SK-N-SH (cell line): Measurements from ENCODE around the gene COG2. TPM values are rescaled to one million over a fixed set of nuclear protein-coding genes. Genes with fewer than 3 reads are reported as not detected.

Experiments
- CTCF ChIA-PET: fragments of 300-600, 350-600 bp; formaldehyde crosslinking; extraction: SDS; loops from one replicate; lab custom pipeline; 2021; lab: Yijun Ruan, JAX
- POLR2A ChIA-PET: fragments of 350-600 bp; sonication (Branson Sonifier 250); formaldehyde crosslinking; extraction: SDS; loops from one replicate; lab custom pipeline; 2020; ENCODE audit warnings: antibody characterized with exemption, inconsistent platforms; lab: Yijun Ruan, JAX
- DNase-seq: peaks from one replicate; pipeline ENCODE4 v3.0.0; 2012
- H2AFZ ChIP-seq: fragments of 200-600 bp; sonication (generic); 2 replicates; pipeline ENCODE4 v1.8.1; 2016; ENCODE audit warnings: antibody characterized with exemption, mild to moderate bottlenecking, low read depth
- H3F3A ChIP-seq: fragments of 200-600 bp; sonication (generic); replicated peaks from 2 replicates; pipeline ENCODE3; 2016; ENCODE audit warnings: antibody characterized with exemption, mild to moderate bottlenecking; ENCODE audit not compliant: insufficient read depth
- H3K27ac ChIP-seq, 2 experiments: fragments of 200-500 bp in 1 of 2; fragments of 200-600 bp in 1 of 2; sonication (Bioruptor generic) in 1 of 2; sonication (generic), shearing (Covaris generic) in 1 of 2; 2 replicates each; pipeline versions ENCODE4 v1.5.1 to v1.6.1; 2014 to 2016; ENCODE audit warnings: low read depth in 2 of 2, inconsistent platforms in 1 of 2, low read length in 1 of 2, mild to moderate bottlenecking in 1 of 2, mixed read lengths in 1 of 2
- H3K27me3 ChIP-seq: fragments of 200-600 bp; sonication (generic), shearing (Covaris generic); 2 replicates; pipeline ENCODE4 v1.6.1; 2016; ENCODE audit warnings: mixed run types; ENCODE audit not compliant: insufficient read depth
- H3K36me3 ChIP-seq, 2 experiments: fragments of 200-500 bp in 1 of 2; fragments of 200-600 bp in 1 of 2; sonication (Bioruptor generic) in 1 of 2; sonication (generic) in 1 of 2; replicated peaks in 1 of 2; 2 replicates each; pipeline versions ENCODE3 to v1.5.1; 2014 to 2016; ENCODE audit warnings: low read length in 1 of 2, mild to moderate bottlenecking in 1 of 2; ENCODE audit not compliant: insufficient read depth in 2 of 2, control insufficient read depth in 1 of 2
- H3K4me1 ChIP-seq, 2 experiments: fragments of 200-500 bp in 1 of 2; fragments of 200-600 bp in 1 of 2; sonication (Bioruptor generic) in 1 of 2; sonication (generic), shearing (Covaris generic) in 1 of 2; 2 replicates each; pipeline versions ENCODE4 v1.5.1 to v1.6.1; 2014 to 2016; ENCODE audit warnings: low read depth in 1 of 2, low read length in 1 of 2, mixed run types in 1 of 2; ENCODE audit not compliant: insufficient read depth in 2 of 2, control insufficient read depth in 1 of 2
- H3K4me2 ChIP-seq: fragments of 200-600 bp; sonication (generic), shearing (Covaris generic); 2 replicates; pipeline ENCODE4 v1.6.1; 2017; ENCODE audit warnings: mixed run types
- H3K4me3 ChIP-seq, 2 experiments: fragments of 200-500 bp in 1 of 2; fragments of 200-600 bp in 1 of 2; sonication (Bioruptor generic) in 1 of 2; sonication (generic), shearing (Covaris generic) in 1 of 2; 2 replicates each; pipeline versions ENCODE4 v1.5.1 to v1.8.1; 2014 to 2016; ENCODE audit warnings: low read depth in 2 of 2, inconsistent platforms in 1 of 2, low read length in 1 of 2, mild to moderate bottlenecking in 1 of 2, mixed read lengths in 1 of 2, moderate library complexity in 1 of 2
- H3K79me2 ChIP-seq: fragments of 200-600 bp; sonication (generic); 2 replicates; pipeline ENCODE4 v1.8.1; 2017; ENCODE audit warnings: mild to moderate bottlenecking; ENCODE audit not compliant: insufficient read depth
- H3K9ac ChIP-seq: fragments of 200-600 bp; sonication (generic); 2 replicates; pipeline ENCODE4 v1.6.1; 2017; ENCODE audit warnings: mixed run types
- H3K9me2 ChIP-seq: fragments of 200-600 bp; sonication (generic); 2 replicates; pipeline ENCODE4 v1.6.1; 2017; ENCODE audit warnings: mixed run types
- H3K9me3 ChIP-seq: fragments of 200-600 bp; sonication (generic); 2 replicates; pipeline ENCODE4 v1.6.1; 2017; ENCODE audit warnings: mixed run types, mild to moderate bottlenecking, moderate library complexity
- H4K20me1 ChIP-seq: fragments of 200-600 bp; sonication (generic); 2 replicates; pipeline ENCODE4 v1.6.1; 2017; ENCODE audit warnings: mild to moderate bottlenecking, mixed run types; ENCODE audit not compliant: insufficient read depth
- CHD2 ChIP-seq: fragments of 150-350 bp; IDR thresholded peaks from 2 replicates; pipeline ENCODE4 v1.6.1; 2018; ENCODE audit warnings: low read length; ENCODE audit not compliant: partially characterized antibody
- CTCF ChIP-seq: fragments of 200-600 bp; sonication (generic); IDR thresholded peaks from 2 replicates; pipeline ENCODE4 v1.6.1; 2017; ENCODE audit warnings: antibody characterized with exemption, mild to moderate bottlenecking, moderate library complexity
- ELF1 ChIP-seq: IDR thresholded peaks from 2 replicates; pipeline ENCODE4 v1.4.0; 2012
- EP300 ChIP-seq, 2 experiments: IDR thresholded peaks; 2 replicates each; pipeline versions ENCODE4 v1.4.0 to v1.6.1; 2012; ENCODE audit warnings: borderline replicate concordance in 1 of 2, low read depth in 1 of 2, low read length in 1 of 2
- FOXJ3 ChIP-seq: sonication (generic); formaldehyde crosslinking; IDR thresholded peaks from 2 replicates; pipeline ENCODE4 v1.5.1; 2020; ENCODE audit warnings: mild to moderate bottlenecking, missing genetic modification reagents
- FOXM1 ChIP-seq: IDR thresholded peaks from 2 replicates; pipeline ENCODE4 v1.4.0; 2012; ENCODE audit warnings: low read depth, mild to moderate bottlenecking
- GATA2 ChIP-seq: sonication (generic); formaldehyde crosslinking; IDR thresholded peaks from 2 replicates; pipeline ENCODE4 v1.5.0; 2020; ENCODE audit warnings: mild to moderate bottlenecking, missing genetic modification reagents
- JUND ChIP-seq: IDR thresholded peaks from 2 replicates; pipeline ENCODE4 v1.4.0; 2012
- MAX ChIP-seq: IDR thresholded peaks from 2 replicates; pipeline ENCODE4 v1.4.0; 2012; ENCODE audit warnings: low read depth
- NRF1 ChIP-seq: IDR thresholded peaks from 2 replicates; pipeline ENCODE4 v1.6.1; 2012; ENCODE audit warnings: low read depth, mild to moderate bottlenecking, low read length
- TEAD4 ChIP-seq: IDR thresholded peaks from 2 replicates; pipeline ENCODE4 v1.4.0; 2012; ENCODE audit warnings: mild to moderate bottlenecking, borderline replicate concordance; ENCODE audit not compliant: insufficient read depth
- WGBS: methylation state at CpG from one replicate; pipeline ENCODE4 v1.1.6; 2017; ENCODE audit warnings: low lambda C conversion rate; 5-methylcytosine and 5-hydroxymethylcytosine counted together
- polyA plus RNA-seq, 3 experiments: library from polyadenylated mRNA; depleted of rRNA; stranded (reverse); fragments of >200 nt; gene quantifications; 2 replicates each; pipeline ENCODE4 v1.2.3, GENCODE V29; 2012
- TF ChIP-seq, protein P1 (sequence below): IDR thresholded peaks from 2 replicates; pipeline ENCODE4; 2012
- TF ChIP-seq, protein P2 (sequence below): IDR thresholded peaks from 2 replicates; pipeline ENCODE4 v1.4.0; 2012; ENCODE audit warnings: low read depth, borderline replicate concordance

The COG2 gene
- polyA plus RNA-seq, 1 of the 3 experiments (the other 2 are of a cell fraction), result 11.0 TPM

DNA sequence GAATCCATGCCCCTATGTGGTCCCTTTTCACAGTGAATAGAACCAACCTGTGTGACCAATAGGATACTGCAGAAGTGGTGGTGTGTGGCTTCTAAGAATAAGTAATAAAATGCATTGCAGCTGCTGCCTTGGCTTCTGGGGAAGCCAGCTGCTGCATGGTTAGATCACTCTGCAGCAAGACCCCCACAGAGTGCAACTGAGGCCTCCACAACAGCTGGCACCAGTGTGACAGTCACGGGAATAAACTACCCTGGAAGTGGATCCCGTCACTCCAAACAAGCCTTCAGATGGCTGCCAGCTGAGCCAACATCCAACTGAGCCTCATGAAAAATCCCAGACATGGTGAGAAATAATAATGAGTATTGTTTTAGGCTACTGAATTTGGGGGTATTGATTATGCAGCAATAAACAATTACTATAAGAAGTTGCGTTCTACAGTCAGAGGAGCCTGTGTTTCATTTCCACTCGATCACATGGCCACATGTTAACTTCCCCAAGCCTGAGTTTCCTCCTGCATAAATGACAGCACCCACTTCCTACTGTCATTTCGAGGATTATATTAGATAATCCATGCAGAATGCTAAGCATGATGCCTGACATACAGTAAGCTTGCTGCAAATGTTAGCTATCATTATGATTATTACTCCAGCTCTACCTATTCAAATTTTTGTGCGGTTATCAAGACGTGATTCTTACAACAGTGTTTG lies 20.8 kb upstream of the COG2 start:
- Histone ChIP-seq H3K36me3 (no peaks in the 10 kb centered on the region), H2AFZ (no peak overlapping the region), H3K4me3 (no peak overlapping the region), H4K20me1 (no peaks in the 10 kb centered on the region), H3K9me3 (no peaks in the 10 kb centered on the region), H3K4me2 (no peak overlapping the region), H3K4me1 (no peaks in the 10 kb centered on the region), H3K27ac (no peak overlapping the region), H3K27me3 (no peaks in the 10 kb centered on the region), H3F3A (no peaks in the 10 kb centered on the region), H3K79me2 (no peaks in the 10 kb centered on the region), H3K9ac (no peak overlapping the region), H3K9me2 (no peaks in the 10 kb centered on the region)
- WGBS, result 33% methylated on average over 7 of the region's 7 CpGs
- DNase-seq, result no peak
- TF ChIP-seq JUND (no peak), FOXJ3 (no peak), ELF1 (no peak), TEAD4 (no peak), NRF1 (no peak), FOXM1 (no peak), CTCF (no peak), EP300 (IDR thresholded peaks at IDR 0.05; ENCODE audit: borderline replicate concordance in 1 of 2, low read depth in 1 of 2, low read length in 1 of 2) (no peak), GATA2 (CRISPR knock-in tag) (no peak), MAX (no peak), CHD2 (no peak)
- TF ChIP-seq, protein P1, sequence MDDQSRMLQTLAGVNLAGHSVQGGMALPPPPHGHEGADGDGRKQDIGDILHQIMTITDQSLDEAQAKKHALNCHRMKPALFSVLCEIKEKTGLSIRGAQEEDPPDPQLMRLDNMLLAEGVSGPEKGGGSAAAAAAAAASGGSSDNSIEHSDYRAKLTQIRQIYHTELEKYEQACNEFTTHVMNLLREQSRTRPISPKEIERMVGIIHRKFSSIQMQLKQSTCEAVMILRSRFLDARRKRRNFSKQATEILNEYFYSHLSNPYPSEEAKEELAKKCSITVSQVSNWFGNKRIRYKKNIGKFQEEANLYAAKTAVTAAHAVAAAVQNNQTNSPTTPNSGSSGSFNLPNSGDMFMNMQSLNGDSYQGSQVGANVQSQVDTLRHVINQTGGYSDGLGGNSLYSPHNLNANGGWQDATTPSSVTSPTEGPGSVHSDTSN, result no peak
- ChIA-PET POLR2A (no interaction called here), CTCF (interaction anchor here (1.2 kb wide), 1 partner anchor 20 kb away, joined by 3 read pairs; the partner anchor contains the start of gene COG2)

GRCh38 chr1:230622151-230622550 lies 20.1 kb upstream of the COG2 start:
- Histone ChIP-seq H3K27me3 (no peaks in the 10 kb centered on the region), H4K20me1 (no peaks in the 10 kb centered on the region), H3K9me2 (no peaks in the 10 kb centered on the region), H3K4me3 (no peak overlapping the region), H3K27ac (no peak overlapping the region), H3K4me2 (no peak overlapping the region), H3K9me3 (no peaks in the 10 kb centered on the region), H3K4me1 (no peaks in the 10 kb centered on the region), H3K9ac (no peak overlapping the region), H3F3A (no peaks in the 10 kb centered on the region), H2AFZ (no peak overlapping the region), H3K79me2 (no peaks in the 10 kb centered on the region), H3K36me3 (no peaks in the 10 kb centered on the region)
- ChIA-PET POLR2A (no interaction called here), CTCF (interaction anchor here (0.5 kb wide), 1 partner anchor 33 kb away, joined by 3 read pairs; no protein-coding TSS in a partner anchor)
- DNase-seq, result no peak
- 19% methylated on average over 4 of the region's 4 CpGs for WGBS
- TF ChIP-seq, protein P2, sequence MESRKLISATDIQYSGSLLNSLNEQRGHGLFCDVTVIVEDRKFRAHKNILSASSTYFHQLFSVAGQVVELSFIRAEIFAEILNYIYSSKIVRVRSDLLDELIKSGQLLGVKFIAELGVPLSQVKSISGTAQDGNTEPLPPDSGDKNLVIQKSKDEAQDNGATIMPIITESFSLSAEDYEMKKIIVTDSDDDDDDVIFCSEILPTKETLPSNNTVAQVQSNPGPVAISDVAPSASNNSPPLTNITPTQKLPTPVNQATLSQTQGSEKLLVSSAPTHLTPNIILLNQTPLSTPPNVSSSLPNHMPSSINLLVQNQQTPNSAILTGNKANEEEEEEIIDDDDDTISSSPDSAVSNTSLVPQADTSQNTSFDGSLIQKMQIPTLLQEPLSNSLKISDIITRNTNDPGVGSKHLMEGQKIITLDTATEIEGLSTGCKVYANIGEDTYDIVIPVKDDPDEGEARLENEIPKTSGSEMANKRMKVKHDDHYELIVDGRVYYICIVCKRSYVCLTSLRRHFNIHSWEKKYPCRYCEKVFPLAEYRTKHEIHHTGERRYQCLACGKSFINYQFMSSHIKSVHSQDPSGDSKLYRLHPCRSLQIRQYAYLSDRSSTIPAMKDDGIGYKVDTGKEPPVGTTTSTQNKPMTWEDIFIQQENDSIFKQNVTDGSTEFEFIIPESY, result no peak
